ENCODE measurements around the gene RUNDC1. TPM values are rescaled to one million over a fixed set of nuclear protein-coding genes. Genes with fewer than 3 reads are reported as not detected.

The RUNDC1 gene
- total RNA-seq, 1 experiment from 2014 or later: 14.2 TPM

- TF ChIP-seq ZNF121 (CRISPR knock-in tag; IDR thresholded peaks at IDR 0.05): no peak
- TF ChIP-seq IRF2 (CRISPR knock-in tag; IDR thresholded peaks at IDR 0.05; ENCODE audit: borderline replicate concordance, low read depth): no peak
- TF ChIP-seq USF2 (CRISPR knock-in tag; IDR thresholded peaks at IDR 0.05): 0 out of 2 replicates have a peak, but pooled peaks have one; percentile 1
- TF ChIP-seq ZBTB21 (CRISPR knock-in tag; IDR thresholded peaks at IDR 0.05; ENCODE audit: borderline replicate concordance): no peak; the same call in 1 of the 2 replicates
- 0 out of 2 replicates have a peak, but pooled peaks have one; percentile 34 for TF ChIP-seq TEAD4 (CRISPR knock-in tag; IDR thresholded peaks at IDR 0.05)
- no peak for TF ChIP-seq RELA (CRISPR knock-in tag; IDR thresholded peaks at IDR 0.05; ENCODE audit: borderline replicate concordance)
- TF ChIP-seq PRRX2 (CRISPR knock-in tag; IDR thresholded peaks at IDR 0.05): no peak
- peak; percentile 59; the same call in 1 of the 2 replicates for TF ChIP-seq HMGXB4 (CRISPR knock-in tag; IDR thresholded peaks at IDR 0.05)
- 0 out of 2 replicates have a peak, but pooled peaks have one; percentile 50 for TF ChIP-seq E2F5 (CRISPR knock-in tag; IDR thresholded peaks at IDR 0.05)
- TF ChIP-seq NFYB (CRISPR knock-in tag; conservative IDR thresholded peaks at IDR 0.05; ENCODE audit: low read depth): no peak
- TF ChIP-seq MAX (CRISPR knock-in tag; IDR thresholded peaks at IDR 0.05): peak; percentile 21
- TF ChIP-seq GRHL2 (CRISPR knock-in tag; IDR thresholded peaks at IDR 0.05; ENCODE audit: insufficient replicate concordance, severe bottlenecking): no peak
- peak; percentile 40; the same call in 1 of the 2 replicates for TF ChIP-seq E2F1 (CRISPR knock-in tag; IDR thresholded peaks at IDR 0.05)
- peak; percentile 88 for TF ChIP-seq TP53 (CRISPR knock-in tag; IDR thresholded peaks at IDR 0.05)
- 0 out of 2 replicates have a peak, but pooled peaks have one; percentile 53 for TF ChIP-seq NR3C1 (CRISPR knock-in tag; conservative IDR thresholded peaks at IDR 0.05; ENCODE audit: low read depth)
- TF ChIP-seq GABPB1 (CRISPR knock-in tag; IDR thresholded peaks at IDR 0.05): no peak; the same call in 1 of the 2 replicates
- TF ChIP-seq ERG (CRISPR knock-in tag; IDR thresholded peaks at IDR 0.05): no peak
- 0 out of 2 replicates have a peak, but pooled peaks have one; percentile 47 for TF ChIP-seq NR2C2 (CRISPR knock-in tag; IDR thresholded peaks at IDR 0.05)
- TF ChIP-seq CTCF (IDR thresholded peaks at IDR 0.05): no peak
- no peak for TF ChIP-seq ZSCAN18 (CRISPR knock-in tag; IDR thresholded peaks at IDR 0.05)
- TF ChIP-seq SMAD3 (CRISPR knock-in tag; IDR thresholded peaks at IDR 0.05; ENCODE audit: borderline replicate concordance): no peak
- TF ChIP-seq ATF2 (CRISPR knock-in tag; IDR thresholded peaks at IDR 0.05; ENCODE audit: borderline replicate concordance, low read depth): no peak
- TF ChIP-seq FOXP1 (CRISPR knock-in tag; IDR thresholded peaks at IDR 0.05; ENCODE audit: borderline replicate concordance): peak; percentile 46; the same call in 1 of the 2 replicates
- no peak for TF ChIP-seq FOXJ3 (CRISPR knock-in tag; IDR thresholded peaks at IDR 0.05; ENCODE audit: borderline replicate concordance)
- no peak for TF ChIP-seq ZNF423 (CRISPR knock-in tag; IDR thresholded peaks at IDR 0.05)
- no peak for TF ChIP-seq CDX4 (CRISPR knock-in tag; IDR thresholded peaks at IDR 0.05; ENCODE audit: borderline replicate concordance)
- TF ChIP-seq CBFB (CRISPR knock-in tag; IDR thresholded peaks at IDR 0.05; ENCODE audit: low read depth): no peak
These were observed 517 bp downstream of the RUNDC1 start (continued) for GRCh38 chr17:42980766-42981397.
